Neural cell (in vitro differentiated cells): ENCODE data around the gene CAST. TPM values are rescaled to one million over a fixed set of nuclear protein-coding genes. Genes with fewer than 3 reads are reported as not detected.

Experiments
- H2AFZ ChIP-seq: fragments of 200-600, 300-800 bp; sonication (generic), shearing (Covaris generic); 2 replicates; pipeline ENCODE4 v1.6.0; 2014; ENCODE audit warnings: low read depth, mild to moderate bottlenecking, antibody characterized with exemption, low read length, moderate library complexity
- H3F3A ChIP-seq: fragments of 200-600 bp; shearing (Covaris generic); 2 replicates; pipeline ENCODE4 v1.6.1; 2016; ENCODE audit warnings: mild to moderate bottlenecking, moderate library complexity, mixed read lengths, antibody characterized with exemption, low read length; ENCODE audit not compliant: insufficient read depth, poor library complexity, severe bottlenecking
- H3K27ac ChIP-seq: fragments of 200-600, 300-800 bp; sonication (generic), shearing (Covaris generic); 2 replicates; pipeline ENCODE4 v1.5.1; 2014; ENCODE audit warnings: mild to moderate bottlenecking, low read length, moderate library complexity
- H3K27me3 ChIP-seq: fragments of 300-800, 200-600 bp; sonication (generic), shearing (Covaris generic); 2 replicates; pipeline ENCODE4 v1.6.0; 2014; ENCODE audit warnings: mild to moderate bottlenecking, low read depth, low read length, moderate library complexity; ENCODE audit not compliant: insufficient read depth
- H3K36me3 ChIP-seq: fragments of 300-800, 200-600 bp; sonication (generic), shearing (Covaris generic); 2 replicates; pipeline ENCODE4 v1.5.1; 2014; ENCODE audit warnings: mild to moderate bottlenecking, antibody characterized with exemption, low read length, moderate library complexity; ENCODE audit not compliant: insufficient read depth
- H3K4me2 ChIP-seq: fragments of 300-800, 200-600 bp; sonication (generic), shearing (Covaris generic); 2 replicates; pipeline ENCODE4 v1.6.0; 2014; ENCODE audit warnings: mild to moderate bottlenecking, low read length
- H3K4me3 ChIP-seq: fragments of 300-800, 200-600 bp; sonication (generic), shearing (Covaris generic); 2 replicates; pipeline ENCODE4 v1.5.1; 2014; ENCODE audit warnings: mild to moderate bottlenecking, low read length, moderate library complexity
- H3K79me2 ChIP-seq: fragments of 200-600 bp; shearing (Covaris generic); replicated peaks from 2 replicates; pipeline ENCODE4 v1.6.0; 2014; ENCODE audit warnings: mild to moderate bottlenecking, low read length, moderate library complexity; ENCODE audit not compliant: insufficient read depth
- H3K9ac ChIP-seq: fragments of 300-800, 200-600 bp; sonication (generic), shearing (Covaris generic); 2 replicates; pipeline ENCODE4 v1.6.1; 2016; ENCODE audit warnings: mild to moderate bottlenecking, low read length, mixed read lengths
- H3K9me2 ChIP-seq: fragments of 200-600 bp; shearing (Covaris generic); 2 replicates; pipeline ENCODE4 v1.6.1; 2016; ENCODE audit warnings: mild to moderate bottlenecking, low read length, mixed read lengths; ENCODE audit not compliant: insufficient read depth
- H3K9me3 ChIP-seq: fragments of 200-600, 300-800 bp; sonication (generic), shearing (Covaris generic); 2 replicates; pipeline ENCODE4 v1.6.1; 2016; ENCODE audit warnings: mild to moderate bottlenecking, mixed run types, low read length, moderate library complexity, mixed read lengths
- H4K20me1 ChIP-seq: fragments of 200-600 bp; shearing (Covaris generic); 2 replicates; pipeline ENCODE4 v1.6.1; 2016; ENCODE audit warnings: mild to moderate bottlenecking, mixed run types; ENCODE audit not compliant: insufficient read depth
- EP300 ChIP-seq: fragments of 450-650 bp; conservative IDR thresholded peaks from 2 replicates; pipeline ENCODE4 v1.6.1; 2014; ENCODE audit warnings: antibody characterized with exemption, mild to moderate bottlenecking, moderate library complexity; ENCODE audit not compliant: poor library complexity, severe bottlenecking
- EZH2 ChIP-seq: fragments of 200-600, 300-800 bp; shearing (Covaris generic), sonication (generic); IDR thresholded peaks from 2 replicates; pipeline ENCODE4 v1.6.1; 2014; ENCODE audit warnings: antibody characterized with exemption, low read length, borderline replicate concordance, mild to moderate bottlenecking; ENCODE audit not compliant: insufficient read depth, poor library complexity, severe bottlenecking
- MXI1 ChIP-seq: fragments of 450-650 bp; conservative IDR thresholded peaks from 2 replicates; pipeline ENCODE4 v1.6.1; 2014; ENCODE audit warnings: antibody characterized with exemption, mild to moderate bottlenecking; ENCODE audit not compliant: poor library complexity, severe bottlenecking
- POLR2AphosphoS5 ChIP-seq: IDR thresholded peaks from 2 replicates; pipeline ENCODE4 v1.6.1; 2012
- RAD21 ChIP-seq: fragments of 450-650 bp; conservative IDR thresholded peaks from 2 replicates; pipeline ENCODE4 v1.6.1; 2014; ENCODE audit warnings: antibody characterized with exemption, mild to moderate bottlenecking, moderate library complexity
- SMC3 ChIP-seq: fragments of 450-650 bp; conservative IDR thresholded peaks from 2 replicates; pipeline ENCODE4 v1.6.1; 2014; ENCODE audit warnings: antibody characterized with exemption, mild to moderate bottlenecking, moderate library complexity; ENCODE audit not compliant: poor library complexity
- TAF1 ChIP-seq: IDR thresholded peaks from 2 replicates; pipeline ENCODE4 v1.6.1; 2012; ENCODE audit warnings: low read depth
- polyA plus RNA-seq: library from polyadenylated mRNA; depleted of rRNA; stranded (reverse); fragments of >200 nt; gene quantifications from 2 replicates; pipeline ENCODE4 v1.2.3, GENCODE V29; 2014
- TF ChIP-seq, protein P1 (sequence below): IDR thresholded peaks from 2 replicates; pipeline ENCODE4 v1.6.1; 2012; ENCODE audit warnings: borderline replicate concordance
- TF ChIP-seq, protein P2 (sequence below): fragments of 450-650 bp; IDR thresholded peaks from 2 replicates; pipeline ENCODE4 v1.5.1; 2014; ENCODE audit warnings: antibody characterized with exemption, mild to moderate bottlenecking, moderate library complexity; ENCODE audit not compliant: poor library complexity, severe bottlenecking

Gene CAST
- polyA plus RNA-seq, 1 donor from 2014 or later = 8.4 TPM

DNA sequence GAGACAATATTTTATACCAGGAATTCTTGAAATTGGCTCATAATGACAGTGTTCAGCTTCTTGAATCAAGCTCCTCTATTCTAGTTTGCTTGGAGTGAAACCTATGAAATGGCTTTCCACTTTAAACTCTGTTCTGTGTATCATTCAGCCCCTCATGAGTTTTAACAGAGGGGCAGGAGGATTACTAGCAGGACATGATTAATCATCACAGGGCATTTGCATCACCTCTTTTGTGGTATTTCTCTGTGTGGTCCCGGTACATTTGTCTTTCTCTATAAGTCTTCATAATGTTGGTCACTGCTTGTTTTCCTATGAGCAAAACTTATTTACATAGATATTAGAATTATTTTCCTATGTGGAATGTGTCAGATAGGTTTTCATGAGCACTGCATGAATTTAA, 21.2 kb downstream of the CAST start:
- no peak overlapping the region for H3K27ac ChIP-seq
- no peaks in the 10 kb centered on the region for H3K36me3 ChIP-seq
- H3K27me3 ChIP-seq = no peaks in the 10 kb centered on the region
- no peaks in the 10 kb centered on the region for H3K9me3 ChIP-seq
- no peaks in the 10 kb centered on the region for H4K20me1 ChIP-seq
- H3K9ac ChIP-seq = no peak overlapping the region
- no peak overlapping the region for H3K4me2 ChIP-seq
- TF ChIP-seq, protein P1, sequence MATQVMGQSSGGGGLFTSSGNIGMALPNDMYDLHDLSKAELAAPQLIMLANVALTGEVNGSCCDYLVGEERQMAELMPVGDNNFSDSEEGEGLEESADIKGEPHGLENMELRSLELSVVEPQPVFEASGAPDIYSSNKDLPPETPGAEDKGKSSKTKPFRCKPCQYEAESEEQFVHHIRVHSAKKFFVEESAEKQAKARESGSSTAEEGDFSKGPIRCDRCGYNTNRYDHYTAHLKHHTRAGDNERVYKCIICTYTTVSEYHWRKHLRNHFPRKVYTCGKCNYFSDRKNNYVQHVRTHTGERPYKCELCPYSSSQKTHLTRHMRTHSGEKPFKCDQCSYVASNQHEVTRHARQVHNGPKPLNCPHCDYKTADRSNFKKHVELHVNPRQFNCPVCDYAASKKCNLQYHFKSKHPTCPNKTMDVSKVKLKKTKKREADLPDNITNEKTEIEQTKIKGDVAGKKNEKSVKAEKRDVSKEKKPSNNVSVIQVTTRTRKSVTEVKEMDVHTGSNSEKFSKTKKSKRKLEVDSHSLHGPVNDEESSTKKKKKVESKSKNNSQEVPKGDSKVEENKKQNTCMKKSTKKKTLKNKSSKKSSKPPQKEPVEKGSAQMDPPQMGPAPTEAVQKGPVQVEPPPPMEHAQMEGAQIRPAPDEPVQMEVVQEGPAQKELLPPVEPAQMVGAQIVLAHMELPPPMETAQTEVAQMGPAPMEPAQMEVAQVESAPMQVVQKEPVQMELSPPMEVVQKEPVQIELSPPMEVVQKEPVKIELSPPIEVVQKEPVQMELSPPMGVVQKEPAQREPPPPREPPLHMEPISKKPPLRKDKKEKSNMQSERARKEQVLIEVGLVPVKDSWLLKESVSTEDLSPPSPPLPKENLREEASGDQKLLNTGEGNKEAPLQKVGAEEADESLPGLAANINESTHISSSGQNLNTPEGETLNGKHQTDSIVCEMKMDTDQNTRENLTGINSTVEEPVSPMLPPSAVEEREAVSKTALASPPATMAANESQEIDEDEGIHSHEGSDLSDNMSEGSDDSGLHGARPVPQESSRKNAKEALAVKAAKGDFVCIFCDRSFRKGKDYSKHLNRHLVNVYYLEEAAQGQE = no peak
- TF ChIP-seq EZH2 (no peak), RAD21 (no peak), MXI1 (no peak), POLR2AphosphoS5 (no peak), TAF1 (no peak), EP300 (no peak), SMC3 (no peak)
- TF ChIP-seq, protein P2, sequence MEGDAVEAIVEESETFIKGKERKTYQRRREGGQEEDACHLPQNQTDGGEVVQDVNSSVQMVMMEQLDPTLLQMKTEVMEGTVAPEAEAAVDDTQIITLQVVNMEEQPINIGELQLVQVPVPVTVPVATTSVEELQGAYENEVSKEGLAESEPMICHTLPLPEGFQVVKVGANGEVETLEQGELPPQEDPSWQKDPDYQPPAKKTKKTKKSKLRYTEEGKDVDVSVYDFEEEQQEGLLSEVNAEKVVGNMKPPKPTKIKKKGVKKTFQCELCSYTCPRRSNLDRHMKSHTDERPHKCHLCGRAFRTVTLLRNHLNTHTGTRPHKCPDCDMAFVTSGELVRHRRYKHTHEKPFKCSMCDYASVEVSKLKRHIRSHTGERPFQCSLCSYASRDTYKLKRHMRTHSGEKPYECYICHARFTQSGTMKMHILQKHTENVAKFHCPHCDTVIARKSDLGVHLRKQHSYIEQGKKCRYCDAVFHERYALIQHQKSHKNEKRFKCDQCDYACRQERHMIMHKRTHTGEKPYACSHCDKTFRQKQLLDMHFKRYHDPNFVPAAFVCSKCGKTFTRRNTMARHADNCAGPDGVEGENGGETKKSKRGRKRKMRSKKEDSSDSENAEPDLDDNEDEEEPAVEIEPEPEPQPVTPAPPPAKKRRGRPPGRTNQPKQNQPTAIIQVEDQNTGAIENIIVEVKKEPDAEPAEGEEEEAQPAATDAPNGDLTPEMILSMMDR = no peak
- no peaks in the 10 kb centered on the region for H3F3A ChIP-seq
- no peak overlapping the region for H2AFZ ChIP-seq
- no peaks in the 10 kb centered on the region for H3K79me2 ChIP-seq
- no peak overlapping the region for H3K4me3 ChIP-seq
- no peaks in the 10 kb centered on the region for H3K9me2 ChIP-seq

DNA sequence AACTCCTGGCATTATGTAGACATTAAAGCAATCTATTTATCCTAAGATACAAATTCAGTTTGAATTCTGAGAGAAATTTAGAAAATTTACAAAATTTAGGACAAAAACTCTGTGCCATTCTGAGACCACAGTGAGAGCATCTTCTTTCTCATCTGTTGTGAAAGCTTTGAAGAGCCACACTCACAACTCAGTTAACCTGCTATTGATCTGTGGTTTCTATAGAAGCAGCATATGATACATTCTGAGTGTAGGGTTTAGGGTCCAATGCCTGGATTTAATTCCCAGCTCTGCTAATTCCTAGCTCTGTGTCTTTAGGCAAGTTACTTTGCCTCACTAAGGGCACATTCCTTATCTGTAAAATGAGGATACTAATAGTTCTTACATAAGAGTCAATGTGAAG, 21.6 kb downstream of the CAST start:
- Histone ChIP-seq H3K9ac (no peak overlapping the region), H3F3A (no peaks in the 10 kb centered on the region), H3K36me3 (no peaks in the 10 kb centered on the region), H4K20me1 (no peaks in the 10 kb centered on the region), H3K27ac (no peak overlapping the region), H3K4me2 (no peak overlapping the region), H3K4me3 (no peak overlapping the region), H3K79me2 (no peaks in the 10 kb centered on the region), H3K9me3 (no peaks in the 10 kb centered on the region), H3K9me2 (no peaks in the 10 kb centered on the region), H2AFZ (no peak overlapping the region), H3K27me3 (no peaks in the 10 kb centered on the region)
- TF ChIP-seq RAD21 (no peak), EP300 (no peak), TAF1 (no peak), POLR2AphosphoS5 (no peak)

DNA sequence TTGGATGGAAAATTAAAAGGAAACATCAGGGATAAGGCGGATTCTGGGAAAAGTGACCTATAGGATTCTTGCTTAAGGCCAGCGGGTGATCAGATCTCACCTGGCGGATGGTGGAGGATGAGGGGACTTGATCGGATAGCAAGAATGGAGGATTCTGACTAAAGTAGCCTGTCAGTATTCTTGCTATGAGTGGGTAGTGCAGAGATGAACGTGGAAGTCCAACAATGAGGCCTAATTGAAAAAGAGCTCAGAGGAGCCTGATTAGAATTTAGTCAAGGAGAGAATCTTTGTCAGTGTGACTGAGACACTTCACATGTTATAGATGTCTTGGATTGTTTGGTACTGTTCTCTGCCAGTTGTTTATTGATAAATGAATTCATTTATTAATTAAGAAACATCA, 24.9 kb downstream of the CAST start:
- H3K4me3 ChIP-seq = no peak overlapping the region
- no peak overlapping the region for H3K4me2 ChIP-seq
- no peaks in the 10 kb centered on the region for H3F3A ChIP-seq
- no peaks in the 10 kb centered on the region for H3K9me2 ChIP-seq
- no peaks in the 10 kb centered on the region for H3K9me3 ChIP-seq
- H3K9ac ChIP-seq = no peak overlapping the region
- no peaks in the 10 kb centered on the region for H3K36me3 ChIP-seq
- TF ChIP-seq, protein P1 = no peak
- TF ChIP-seq MXI1 (no peak), TAF1 (no peak)
- H2AFZ ChIP-seq = no peak overlapping the region
- no peaks in the 10 kb centered on the region for H3K27me3 ChIP-seq
- no peaks in the 10 kb centered on the region for H3K79me2 ChIP-seq
- no peak overlapping the region for H3K27ac ChIP-seq
- H4K20me1 ChIP-seq = no peaks in the 10 kb centered on the region
